ENCODE data around the gene RUNDC3A. TPM values are rescaled to one million over a fixed set of nuclear protein-coding genes. Genes with fewer than 3 reads are reported as not detected.

RUNDC3A gene
- total and polyA plus RNA-seq, 2 of the 13 experiments (the other 11 are each of a cell fraction or from before 2014, with no cell fraction given), result 0.25 TPM; not detected in 1

DNA sequence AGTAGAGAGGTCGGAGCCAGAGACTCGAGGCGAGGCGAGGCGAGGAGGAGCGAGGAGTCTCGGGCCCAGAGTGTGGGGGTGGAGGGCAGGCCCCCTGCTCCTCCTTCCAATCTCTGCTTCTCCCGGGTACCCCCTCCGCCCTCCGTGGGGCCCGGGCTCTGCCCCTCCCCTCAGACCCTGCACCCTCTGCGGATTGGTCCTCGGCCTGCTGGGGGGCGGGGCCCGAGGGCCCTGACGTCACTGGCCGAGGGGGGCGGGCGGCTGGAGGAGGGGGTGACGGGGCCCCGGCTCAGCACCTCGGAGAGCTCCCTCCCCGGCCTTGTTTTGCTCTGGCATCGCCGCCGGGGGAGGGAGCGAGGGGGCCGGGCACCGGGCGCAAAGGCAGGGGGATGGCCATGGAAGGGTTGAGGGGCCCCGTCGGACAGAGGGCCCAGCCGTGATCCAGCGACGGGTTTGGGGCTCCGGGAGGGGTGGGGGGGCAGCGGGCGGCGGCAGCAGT, at the start of gene RUNDC3A (continued):
- TF ChIP-seq, protein P1, sequence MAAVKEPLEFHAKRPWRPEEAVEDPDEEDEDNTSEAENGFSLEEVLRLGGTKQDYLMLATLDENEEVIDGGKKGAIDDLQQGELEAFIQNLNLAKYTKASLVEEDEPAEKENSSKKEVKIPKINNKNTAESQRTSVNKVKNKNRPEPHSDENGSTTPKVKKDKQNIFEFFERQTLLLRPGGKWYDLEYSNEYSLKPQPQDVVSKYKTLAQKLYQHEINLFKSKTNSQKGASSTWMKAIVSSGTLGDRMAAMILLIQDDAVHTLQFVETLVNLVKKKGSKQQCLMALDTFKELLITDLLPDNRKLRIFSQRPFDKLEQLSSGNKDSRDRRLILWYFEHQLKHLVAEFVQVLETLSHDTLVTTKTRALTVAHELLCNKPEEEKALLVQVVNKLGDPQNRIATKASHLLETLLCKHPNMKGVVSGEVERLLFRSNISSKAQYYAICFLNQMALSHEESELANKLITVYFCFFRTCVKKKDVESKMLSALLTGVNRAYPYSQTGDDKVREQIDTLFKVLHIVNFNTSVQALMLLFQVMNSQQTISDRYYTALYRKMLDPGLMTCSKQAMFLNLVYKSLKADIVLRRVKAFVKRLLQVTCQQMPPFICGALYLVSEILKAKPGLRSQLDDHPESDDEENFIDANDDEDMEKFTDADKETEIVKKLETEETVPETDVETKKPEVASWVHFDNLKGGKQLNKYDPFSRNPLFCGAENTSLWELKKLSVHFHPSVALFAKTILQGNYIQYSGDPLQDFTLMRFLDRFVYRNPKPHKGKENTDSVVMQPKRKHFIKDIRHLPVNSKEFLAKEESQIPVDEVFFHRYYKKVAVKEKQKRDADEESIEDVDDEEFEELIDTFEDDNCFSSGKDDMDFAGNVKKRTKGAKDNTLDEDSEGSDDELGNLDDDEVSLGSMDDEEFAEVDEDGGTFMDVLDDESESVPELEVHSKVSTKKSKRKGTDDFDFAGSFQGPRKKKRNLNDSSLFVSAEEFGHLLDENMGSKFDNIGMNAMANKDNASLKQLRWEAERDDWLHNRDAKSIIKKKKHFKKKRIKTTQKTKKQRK (IDR thresholded peaks at IDR 0.05; ENCODE audit: low read length), result no peak
- TF ChIP-seq ATF2 (CRISPR knock-in tag; IDR thresholded peaks at IDR 0.05) (peak; percentile 79; the same call in 1 of the 2 replicates), ZNF274 (CRISPR knock-in tag; IDR thresholded peaks at IDR 0.05) (no peak), ZNF260 (CRISPR knock-in tag; IDR thresholded peaks at IDR 0.05; ENCODE audit: borderline replicate concordance, low read depth) (no peak), ZNF224 (CRISPR knock-in tag; IDR thresholded peaks at IDR 0.05) (no peak), ZNF547 (CRISPR knock-in tag; IDR thresholded peaks at IDR 0.05) (peak; percentile 81; the same call in 1 of the 2 replicates), NR3C1 (CRISPR knock-in tag; IDR thresholded peaks at IDR 0.05) (no peak), ATF7 (IDR thresholded peaks at IDR 0.05) (peak; percentile 69), ATF7 (CRISPR knock-in tag; IDR thresholded peaks at IDR 0.05) (peak; percentile 71), IKZF4 (CRISPR knock-in tag; IDR thresholded peaks at IDR 0.05; ENCODE audit: borderline replicate concordance, low read depth, not compliant biosample characterization) (no peak), ZNF512B (CRISPR knock-in tag; IDR thresholded peaks at IDR 0.05; ENCODE audit: borderline replicate concordance) (no peak)
- TF ChIP-seq, protein P2, sequence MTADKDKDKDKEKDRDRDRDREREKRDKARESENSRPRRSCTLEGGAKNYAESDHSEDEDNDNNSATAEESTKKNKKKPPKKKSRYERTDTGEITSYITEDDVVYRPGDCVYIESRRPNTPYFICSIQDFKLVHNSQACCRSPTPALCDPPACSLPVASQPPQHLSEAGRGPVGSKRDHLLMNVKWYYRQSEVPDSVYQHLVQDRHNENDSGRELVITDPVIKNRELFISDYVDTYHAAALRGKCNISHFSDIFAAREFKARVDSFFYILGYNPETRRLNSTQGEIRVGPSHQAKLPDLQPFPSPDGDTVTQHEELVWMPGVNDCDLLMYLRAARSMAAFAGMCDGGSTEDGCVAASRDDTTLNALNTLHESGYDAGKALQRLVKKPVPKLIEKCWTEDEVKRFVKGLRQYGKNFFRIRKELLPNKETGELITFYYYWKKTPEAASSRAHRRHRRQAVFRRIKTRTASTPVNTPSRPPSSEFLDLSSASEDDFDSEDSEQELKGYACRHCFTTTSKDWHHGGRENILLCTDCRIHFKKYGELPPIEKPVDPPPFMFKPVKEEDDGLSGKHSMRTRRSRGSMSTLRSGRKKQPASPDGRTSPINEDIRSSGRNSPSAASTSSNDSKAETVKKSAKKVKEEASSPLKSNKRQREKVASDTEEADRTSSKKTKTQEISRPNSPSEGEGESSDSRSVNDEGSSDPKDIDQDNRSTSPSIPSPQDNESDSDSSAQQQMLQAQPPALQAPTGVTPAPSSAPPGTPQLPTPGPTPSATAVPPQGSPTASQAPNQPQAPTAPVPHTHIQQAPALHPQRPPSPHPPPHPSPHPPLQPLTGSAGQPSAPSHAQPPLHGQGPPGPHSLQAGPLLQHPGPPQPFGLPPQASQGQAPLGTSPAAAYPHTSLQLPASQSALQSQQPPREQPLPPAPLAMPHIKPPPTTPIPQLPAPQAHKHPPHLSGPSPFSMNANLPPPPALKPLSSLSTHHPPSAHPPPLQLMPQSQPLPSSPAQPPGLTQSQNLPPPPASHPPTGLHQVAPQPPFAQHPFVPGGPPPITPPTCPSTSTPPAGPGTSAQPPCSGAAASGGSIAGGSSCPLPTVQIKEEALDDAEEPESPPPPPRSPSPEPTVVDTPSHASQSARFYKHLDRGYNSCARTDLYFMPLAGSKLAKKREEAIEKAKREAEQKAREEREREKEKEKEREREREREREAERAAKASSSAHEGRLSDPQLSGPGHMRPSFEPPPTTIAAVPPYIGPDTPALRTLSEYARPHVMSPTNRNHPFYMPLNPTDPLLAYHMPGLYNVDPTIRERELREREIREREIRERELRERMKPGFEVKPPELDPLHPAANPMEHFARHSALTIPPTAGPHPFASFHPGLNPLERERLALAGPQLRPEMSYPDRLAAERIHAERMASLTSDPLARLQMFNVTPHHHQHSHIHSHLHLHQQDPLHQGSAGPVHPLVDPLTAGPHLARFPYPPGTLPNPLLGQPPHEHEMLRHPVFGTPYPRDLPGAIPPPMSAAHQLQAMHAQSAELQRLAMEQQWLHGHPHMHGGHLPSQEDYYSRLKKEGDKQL (CRISPR knock-in tag; IDR thresholded peaks at IDR 0.05; ENCODE audit: low read depth), result no peak
- TF ChIP-seq, protein P3, sequence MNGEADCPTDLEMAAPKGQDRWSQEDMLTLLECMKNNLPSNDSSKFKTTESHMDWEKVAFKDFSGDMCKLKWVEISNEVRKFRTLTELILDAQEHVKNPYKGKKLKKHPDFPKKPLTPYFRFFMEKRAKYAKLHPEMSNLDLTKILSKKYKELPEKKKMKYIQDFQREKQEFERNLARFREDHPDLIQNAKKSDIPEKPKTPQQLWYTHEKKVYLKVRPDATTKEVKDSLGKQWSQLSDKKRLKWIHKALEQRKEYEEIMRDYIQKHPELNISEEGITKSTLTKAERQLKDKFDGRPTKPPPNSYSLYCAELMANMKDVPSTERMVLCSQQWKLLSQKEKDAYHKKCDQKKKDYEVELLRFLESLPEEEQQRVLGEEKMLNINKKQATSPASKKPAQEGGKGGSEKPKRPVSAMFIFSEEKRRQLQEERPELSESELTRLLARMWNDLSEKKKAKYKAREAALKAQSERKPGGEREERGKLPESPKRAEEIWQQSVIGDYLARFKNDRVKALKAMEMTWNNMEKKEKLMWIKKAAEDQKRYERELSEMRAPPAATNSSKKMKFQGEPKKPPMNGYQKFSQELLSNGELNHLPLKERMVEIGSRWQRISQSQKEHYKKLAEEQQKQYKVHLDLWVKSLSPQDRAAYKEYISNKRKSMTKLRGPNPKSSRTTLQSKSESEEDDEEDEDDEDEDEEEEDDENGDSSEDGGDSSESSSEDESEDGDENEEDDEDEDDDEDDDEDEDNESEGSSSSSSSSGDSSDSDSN (CRISPR knock-in tag; IDR thresholded peaks at IDR 0.05), result no peak
